Liver (tissue), 9 donors: ENCODE data around the gene CLPTM1. TPM values are rescaled to one million over a fixed set of nuclear protein-coding genes. Genes with fewer than 3 reads are reported as not detected.

Source experiments
- DNase-seq: peaks from one replicate; pipeline ENCODE4 v3.0.0-alpha.2; 2017; ENCODE audit warnings: low spot score
- H3K27ac ChIP-seq, 2 donors: one replicate each; pipeline ENCODE4 v1.7.0; 2013; ENCODE audit warnings: inconsistent platforms in 2 of 2, low read length in 2 of 2, control low read depth in 1 of 2, low read depth in 1 of 2, mild to moderate bottlenecking in 1 of 2
- H3K27me3 ChIP-seq, 4 donors: one replicate each; pipeline versions ENCODE4 v1.6.1 to v1.7.0; 2013; ENCODE audit warnings: low read length in 3 of 4, inconsistent platforms in 1 of 4, mild to moderate bottlenecking in 1 of 4, moderate library complexity in 1 of 4; ENCODE audit not compliant: control insufficient read depth in 4 of 4, insufficient read depth in 4 of 4
- H3K36me3 ChIP-seq, 4 donors: one replicate each; pipeline versions ENCODE4 v1.6.1 to v1.7.0; 2013; ENCODE audit warnings: low read length in 3 of 4, mild to moderate bottlenecking in 3 of 4, low read depth in 1 of 4, moderate library complexity in 1 of 4; ENCODE audit not compliant: control insufficient read depth in 4 of 4, insufficient read depth in 3 of 4
- H3K4me1 ChIP-seq, 4 donors: one replicate each; pipeline versions ENCODE4 v1.6.1 to v1.7.0; 2013; ENCODE audit warnings: low read length in 3 of 4, mild to moderate bottlenecking in 3 of 4, moderate library complexity in 1 of 4; ENCODE audit not compliant: control insufficient read depth in 4 of 4, insufficient read depth in 4 of 4
- H3K4me3 ChIP-seq, 3 donors: one replicate each; pipeline versions ENCODE4 v1.6.1 to v1.7.0; 2013; ENCODE audit warnings: low read length in 3 of 3, control low read depth in 1 of 3, low read depth in 1 of 3, mild to moderate bottlenecking in 1 of 3
- H3K9ac ChIP-seq, 2 donors: one replicate each; pipeline ENCODE4 v1.7.0; 2013; ENCODE audit warnings: low read length in 2 of 2, mild to moderate bottlenecking in 2 of 2, moderate library complexity in 2 of 2, control low read depth in 1 of 2, low read depth in 1 of 2
- H3K9me3 ChIP-seq, 4 donors: one replicate each; pipeline versions ENCODE4 v1.6.1 to v1.7.0; 2013; ENCODE audit warnings: low read length in 3 of 4; ENCODE audit not compliant: control insufficient read depth in 4 of 4
- EGR1 ChIP-seq, 2 donors: IDR thresholded peaks; 2 replicates each; pipeline ENCODE4 v1.6.1; 2016 to 2018; ENCODE audit warnings: antibody characterized with exemption in 2 of 2, low read depth in 2 of 2
- FOXA1 ChIP-seq: IDR thresholded peaks from 2 replicates; pipeline ENCODE4 v1.6.1; 2016; ENCODE audit warnings: antibody characterized with exemption
- FOXA2 ChIP-seq: IDR thresholded peaks from 2 replicates; pipeline ENCODE4 v1.6.1; 2016; ENCODE audit warnings: antibody characterized with exemption
- GABPA ChIP-seq, 2 donors: IDR thresholded peaks in 1 of 2; conservative IDR thresholded peaks in 1 of 2; 2 replicates each; pipeline ENCODE4 v1.6.1; 2016; ENCODE audit warnings: antibody characterized with exemption in 2 of 2, mild to moderate bottlenecking in 1 of 2, moderate library complexity in 1 of 2
- HNF4A ChIP-seq, 2 donors: conservative IDR thresholded peaks; 2 replicates each; pipeline ENCODE4 v1.6.1; 2016; ENCODE audit warnings: antibody characterized with exemption in 2 of 2, mild to moderate bottlenecking in 2 of 2
- HNF4G ChIP-seq: IDR thresholded peaks from 2 replicates; pipeline ENCODE4 v1.6.1; 2016; ENCODE audit warnings: antibody characterized with exemption
- JUND ChIP-seq, 2 donors: IDR thresholded peaks; 2 replicates each; pipeline ENCODE4 v1.6.1; 2016; ENCODE audit warnings: antibody characterized with exemption in 2 of 2
- NR2F2 ChIP-seq: IDR thresholded peaks from 2 replicates; pipeline ENCODE4 v1.6.1; 2016; ENCODE audit warnings: antibody characterized with exemption
- RAD21 ChIP-seq, 2 donors: IDR thresholded peaks; 2 replicates each; pipeline ENCODE4 v1.6.1; 2016; ENCODE audit warnings: antibody characterized with exemption in 2 of 2, mild to moderate bottlenecking in 2 of 2
- RXRA ChIP-seq, 2 donors: IDR thresholded peaks; 2 replicates each; pipeline ENCODE4 v1.6.1; 2017 to 2018; ENCODE audit warnings: antibody characterized with exemption in 2 of 2, mild to moderate bottlenecking in 1 of 2
- SP1 ChIP-seq: IDR thresholded peaks from 2 replicates; pipeline ENCODE4 v1.6.1; 2018; ENCODE audit warnings: antibody characterized with exemption, mild to moderate bottlenecking
- YY1 ChIP-seq: IDR thresholded peaks from 2 replicates; pipeline ENCODE4 v1.6.1; 2016; ENCODE audit warnings: antibody characterized with exemption, mild to moderate bottlenecking
- WGBS: extraction: QIAGEN DNeasy Blood & Tissue Kit; methylation state at CpG from one replicate; pipeline ENCODE4 v1.1.7; 2013; 5-methylcytosine and 5-hydroxymethylcytosine counted together
- polyA plus RNA-seq, 2 donors: library from polyadenylated mRNA; stranded (reverse) in 1 of 2; unstranded in 1 of 2; fragments of 200-250 nt in 1 of 2; fragments of >200 nt in 1 of 2; fragmentation: Nextera tagmentation in 1 of 2; extraction: Ambion mirVana in 1 of 2; gene quantifications; one replicate each; pipeline versions ENCODE4 v1.2.1 to v1.2.3, GENCODE V29; 2013 to 2015
- total RNA-seq, 2 donors: library from RNA; depleted of rRNA; stranded (reverse); fragments of >200 nt; gene quantifications; one replicate each; pipeline ENCODE4 v1.2.3, GENCODE V29; 2014
- TF ChIP-seq, protein P1 (sequence below): IDR thresholded peaks from 2 replicates; pipeline ENCODE4 v1.6.1; 2016; ENCODE audit warnings: antibody characterized with exemption
- TF ChIP-seq, protein P2 (sequence below): IDR thresholded peaks from 2 replicates; pipeline ENCODE4 v1.6.1; 2016; ENCODE audit warnings: antibody characterized with exemption
- TF ChIP-seq, protein P3 (sequence below): IDR thresholded peaks from 2 replicates; pipeline ENCODE4 v1.6.1; 2016; ENCODE audit warnings: antibody characterized with exemption, mild to moderate bottlenecking
- TF ChIP-seq, protein P4 (sequence below): IDR thresholded peaks from 2 replicates; pipeline ENCODE4 v1.6.1; 2016; ENCODE audit warnings: antibody characterized with exemption
- donor health status: healthy.
- donor health status: healthy.
- donor health status: healthy.
- donor health status: healthy.
- donor health status: healthy.

Gene CLPTM1
- total and polyA plus RNA-seq, 4 donors, result 35.8 to 94.5 (median 51.5) TPM

DNA sequence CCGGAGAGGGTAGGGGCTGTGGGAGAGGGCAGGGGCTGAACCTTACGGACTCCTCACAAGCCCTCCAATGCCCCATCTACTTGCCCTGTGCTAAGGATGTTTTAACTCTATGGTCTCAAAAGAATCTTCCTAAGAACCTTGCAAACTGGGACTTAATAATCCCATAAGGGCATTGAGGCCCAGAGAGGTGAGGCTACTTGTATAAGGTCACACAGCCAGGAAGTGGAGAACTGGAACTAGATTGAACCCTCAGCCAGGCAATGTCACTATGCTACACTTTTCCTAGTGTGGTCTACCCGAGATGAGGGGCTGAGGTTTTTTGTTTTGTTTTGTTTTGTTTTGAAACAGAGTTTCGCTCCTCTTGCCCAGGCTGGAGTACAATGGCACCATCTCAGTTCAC, 23.6 kb upstream of the CLPTM1 start:
- peaks cover 12 to 46% (median 35%) of the 10 kb centered on the region in 4 donors for H3K4me1 ChIP-seq
- no peaks in the 10 kb centered on the region for H3K9me3 ChIP-seq
- 96% methylated on average over 4 of the region's 4 CpGs for WGBS

DNA sequence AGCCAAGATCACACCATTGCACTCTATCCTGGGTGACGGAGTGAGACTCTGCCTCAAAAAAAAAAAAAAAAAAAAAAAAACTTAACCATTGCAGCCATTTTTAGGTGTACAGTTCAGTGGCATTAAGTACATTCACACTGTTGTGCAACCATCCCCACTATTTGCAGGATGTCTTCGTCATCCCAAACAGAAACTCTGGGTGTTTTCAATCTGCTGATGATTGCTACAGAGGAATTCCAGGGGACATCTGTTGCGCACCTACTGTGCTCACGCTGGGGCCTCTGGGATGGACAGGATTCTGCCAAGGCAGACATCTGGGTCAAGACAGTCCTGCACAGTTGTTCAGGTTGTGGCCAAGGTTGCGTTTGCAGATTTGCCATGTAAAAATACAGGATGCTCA, 15.5 kb upstream of the CLPTM1 start:
- 40% methylated on average over 5 of the region's 5 CpGs for whole genome bisulfite sequencing
- Histone ChIP-seq H3K36me3 (no peaks in the 10 kb centered on the region), H3K9me3 (no peaks in the 10 kb centered on the region), H3K4me3 (no peak overlapping the region), H3K4me1 (peaks cover 0 to 46% (median 27%) of the 10 kb centered on the region in 4 donors), H3K27ac (peak overlapping the region; percentile 90 to 91), H3K27me3 (no peaks in the 10 kb centered on the region), H3K9ac (no peak overlapping the region)
- no peak for DNase-seq
- TF ChIP-seq, protein P1, sequence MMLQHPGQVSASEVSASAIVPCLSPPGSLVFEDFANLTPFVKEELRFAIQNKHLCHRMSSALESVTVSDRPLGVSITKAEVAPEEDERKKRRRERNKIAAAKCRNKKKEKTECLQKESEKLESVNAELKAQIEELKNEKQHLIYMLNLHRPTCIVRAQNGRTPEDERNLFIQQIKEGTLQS, result peak; percentile 75
- TF ChIP-seq RXRA (IDR thresholded peaks at IDR 0.05) (peak; percentile 97 to 99), GABPA (IDR thresholded peaks at IDR 0.05 in 1 of 2, conservative IDR thresholded peaks at IDR 0.05 in 1 of 2) (peak in 1 of 2 donors; percentile 26), FOXA1 (peak; percentile 64), NR2F2 (peak; percentile 15), HNF4G (no peak), SP1 (peak; percentile 84), JUND (IDR thresholded peaks at IDR 0.05) (peak; percentile 49 to 79), YY1 (peak; percentile 95), RAD21 (IDR thresholded peaks at IDR 0.05) (peak; percentile 46 to 48), FOXA2 (peak; percentile 53)
- TF ChIP-seq, protein P2, sequence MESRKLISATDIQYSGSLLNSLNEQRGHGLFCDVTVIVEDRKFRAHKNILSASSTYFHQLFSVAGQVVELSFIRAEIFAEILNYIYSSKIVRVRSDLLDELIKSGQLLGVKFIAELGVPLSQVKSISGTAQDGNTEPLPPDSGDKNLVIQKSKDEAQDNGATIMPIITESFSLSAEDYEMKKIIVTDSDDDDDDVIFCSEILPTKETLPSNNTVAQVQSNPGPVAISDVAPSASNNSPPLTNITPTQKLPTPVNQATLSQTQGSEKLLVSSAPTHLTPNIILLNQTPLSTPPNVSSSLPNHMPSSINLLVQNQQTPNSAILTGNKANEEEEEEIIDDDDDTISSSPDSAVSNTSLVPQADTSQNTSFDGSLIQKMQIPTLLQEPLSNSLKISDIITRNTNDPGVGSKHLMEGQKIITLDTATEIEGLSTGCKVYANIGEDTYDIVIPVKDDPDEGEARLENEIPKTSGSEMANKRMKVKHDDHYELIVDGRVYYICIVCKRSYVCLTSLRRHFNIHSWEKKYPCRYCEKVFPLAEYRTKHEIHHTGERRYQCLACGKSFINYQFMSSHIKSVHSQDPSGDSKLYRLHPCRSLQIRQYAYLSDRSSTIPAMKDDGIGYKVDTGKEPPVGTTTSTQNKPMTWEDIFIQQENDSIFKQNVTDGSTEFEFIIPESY, result peak; percentile 64
- TF ChIP-seq, protein P3, sequence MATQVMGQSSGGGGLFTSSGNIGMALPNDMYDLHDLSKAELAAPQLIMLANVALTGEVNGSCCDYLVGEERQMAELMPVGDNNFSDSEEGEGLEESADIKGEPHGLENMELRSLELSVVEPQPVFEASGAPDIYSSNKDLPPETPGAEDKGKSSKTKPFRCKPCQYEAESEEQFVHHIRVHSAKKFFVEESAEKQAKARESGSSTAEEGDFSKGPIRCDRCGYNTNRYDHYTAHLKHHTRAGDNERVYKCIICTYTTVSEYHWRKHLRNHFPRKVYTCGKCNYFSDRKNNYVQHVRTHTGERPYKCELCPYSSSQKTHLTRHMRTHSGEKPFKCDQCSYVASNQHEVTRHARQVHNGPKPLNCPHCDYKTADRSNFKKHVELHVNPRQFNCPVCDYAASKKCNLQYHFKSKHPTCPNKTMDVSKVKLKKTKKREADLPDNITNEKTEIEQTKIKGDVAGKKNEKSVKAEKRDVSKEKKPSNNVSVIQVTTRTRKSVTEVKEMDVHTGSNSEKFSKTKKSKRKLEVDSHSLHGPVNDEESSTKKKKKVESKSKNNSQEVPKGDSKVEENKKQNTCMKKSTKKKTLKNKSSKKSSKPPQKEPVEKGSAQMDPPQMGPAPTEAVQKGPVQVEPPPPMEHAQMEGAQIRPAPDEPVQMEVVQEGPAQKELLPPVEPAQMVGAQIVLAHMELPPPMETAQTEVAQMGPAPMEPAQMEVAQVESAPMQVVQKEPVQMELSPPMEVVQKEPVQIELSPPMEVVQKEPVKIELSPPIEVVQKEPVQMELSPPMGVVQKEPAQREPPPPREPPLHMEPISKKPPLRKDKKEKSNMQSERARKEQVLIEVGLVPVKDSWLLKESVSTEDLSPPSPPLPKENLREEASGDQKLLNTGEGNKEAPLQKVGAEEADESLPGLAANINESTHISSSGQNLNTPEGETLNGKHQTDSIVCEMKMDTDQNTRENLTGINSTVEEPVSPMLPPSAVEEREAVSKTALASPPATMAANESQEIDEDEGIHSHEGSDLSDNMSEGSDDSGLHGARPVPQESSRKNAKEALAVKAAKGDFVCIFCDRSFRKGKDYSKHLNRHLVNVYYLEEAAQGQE, result peak; percentile 78
- TF ChIP-seq, protein P4, sequence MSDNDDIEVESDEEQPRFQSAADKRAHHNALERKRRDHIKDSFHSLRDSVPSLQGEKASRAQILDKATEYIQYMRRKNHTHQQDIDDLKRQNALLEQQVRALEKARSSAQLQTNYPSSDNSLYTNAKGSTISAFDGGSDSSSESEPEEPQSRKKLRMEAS, result peak; percentile 32

More for the DNA sequence above, 23.6 kb upstream of the CLPTM1 start:
- no peaks in the 10 kb centered on the region for H3K27me3 ChIP-seq
- no peaks in the 10 kb centered on the region for H3K36me3 ChIP-seq
- TF ChIP-seq RAD21 (IDR thresholded peaks at IDR 0.05) (no peak), HNF4A (conservative IDR thresholded peaks at IDR 0.05) (no peak), HNF4G (no peak), SP1 (no peak), EGR1 (IDR thresholded peaks at IDR 0.05; ENCODE audit: low read depth in 2 of 2) (no peak), RXRA (IDR thresholded peaks at IDR 0.05) (no peak)
- TF ChIP-seq, protein P3, result no peak
- TF ChIP-seq, protein P2, result no peak
- no peak overlapping the region for H3K4me3 ChIP-seq
- peak overlapping the region in 1 of 2 donors; percentile 32 for H3K27ac ChIP-seq
- H3K9ac ChIP-seq, result no peak overlapping the region
- DNase-seq, result no peak
